Lower leg skin (tissue), 4 donors: Measurements from ENCODE around the gene SORL1. TPM values are rescaled to one million over a fixed set of nuclear protein-coding genes. Genes with fewer than 3 reads are reported as not detected.

ENCODE experiments used
- DNase-seq, 2 donors: peaks; one replicate each; pipeline ENCODE4 v3.0.0-alpha.2; 2019; ENCODE audit warnings: low spot score in 2 of 2
- H3K4me3 ChIP-seq: fragments of 200-600 bp; sonication (generic); 2 replicates; pipeline ENCODE4 v1.5.1; 2017; ENCODE audit warnings: mild to moderate bottlenecking, low read depth; ENCODE audit not compliant: poor library complexity, severe bottlenecking
- CTCF ChIP-seq, 3 donors: fragments of 450-650 bp; IDR thresholded peaks; one replicate each; pipeline ENCODE4 v1.5.1; 2016; ENCODE audit warnings: antibody characterized with exemption in 3 of 3, mild to moderate bottlenecking in 3 of 3, moderate library complexity in 2 of 3
- POLR2A ChIP-seq, 2 donors: fragments of 450-650 bp; IDR thresholded peaks; one replicate each; pipeline ENCODE4 v1.6.1; 2016 to 2017; ENCODE audit warnings: antibody characterized with exemption in 2 of 2, mild to moderate bottlenecking in 1 of 2, moderate library complexity in 1 of 2
- WGBS, 2 donors: methylation state at CpG; one replicate each; pipeline ENCODE4 v1.1.5; 2018; 5-methylcytosine and 5-hydroxymethylcytosine counted together
- intact Hi-C: fragments of 100-400 bp; cut with DNase I; formaldehyde crosslinking; loops from one replicate; pipeline ENCODE4 v1.15.0; 2023; ENCODE audit warnings: low total_unique reads
- total RNA-seq, 4 donors: library from RNA; depleted of rRNA; stranded (reverse); fragments of >200 nt; gene quantifications; one replicate each; pipeline ENCODE4 v1.1.0, GENCODE V29; 2016

SORL1 gene
- total RNA-seq, 4 donors from 2014 or later = 12.5 to 21.8 (median 14.7) TPM

- TF ChIP-seq CTCF (IDR thresholded peaks at IDR 0.05) (no peak), POLR2A (IDR thresholded peaks at IDR 0.05) (no peak)
- H3K4me3 ChIP-seq = no peak overlapping the region
- no peak for DNase-seq
- intact Hi-C loops = no loop called here
- WGBS, 2 donors = 68 to 72% methylated on average over 2 of the region's 2 CpGs
Measured at GRCh38 chr11:121626980-121627379, 174.9 kb downstream of the SORL1 start.

- WGBS, 2 donors = 25 to 53% methylated on average over 1 of the region's 1 CpG
- TF ChIP-seq POLR2A (IDR thresholded peaks at IDR 0.05) = no peak
- no peak for TF ChIP-seq CTCF (IDR thresholded peaks at IDR 0.05)
- no peak for DNase-seq
- H3K4me3 ChIP-seq = no peak overlapping the region
- intact Hi-C loops = no loop called here
Measured at GRCh38 chr11:121630041-121630440, 177.9 kb downstream of the SORL1 start.

- intact Hi-C loops = no loop called here
- no peak for DNase-seq
- no peak overlapping the region for H3K4me3 ChIP-seq
- TF ChIP-seq POLR2A (IDR thresholded peaks at IDR 0.05) = no peak
- no peak for TF ChIP-seq CTCF (IDR thresholded peaks at IDR 0.05)
- 92 to 100% methylated on average over 2 of the region's 2 CpGs for WGBS, 2 donors
Measured at GRCh38 chr11:121631456-121631855, 179.3 kb downstream of the SORL1 start.

GRCh38 chr11:121634273-121634672, 182.2 kb downstream of the SORL1 start:
- WGBS, 2 donors = 91 to 95% methylated on average over 5 of the region's 5 CpGs
- no peak overlapping the region for H3K4me3 ChIP-seq
- TF ChIP-seq POLR2A (IDR thresholded peaks at IDR 0.05) (no peak), CTCF (IDR thresholded peaks at IDR 0.05) (no peak)
- no peak for DNase-seq
- intact Hi-C loops = no loop called here

GRCh38 chr11:121634889-121635288, 182.8 kb downstream of the SORL1 start:
- no peak for DNase-seq
- H3K4me3 ChIP-seq = no peak overlapping the region
- WGBS, 2 donors = 58 to 62% methylated on average over 7 of the region's 7 CpGs
- no peak for TF ChIP-seq CTCF (IDR thresholded peaks at IDR 0.05)
- no peak for TF ChIP-seq POLR2A (IDR thresholded peaks at IDR 0.05)
- intact Hi-C loops = no loop called here

GRCh38 chr11:121636081-121636799, 184.1 kb downstream of the SORL1 start:
- intact Hi-C loops = no loop called here
- TF ChIP-seq POLR2A (IDR thresholded peaks at IDR 0.05) = no peak
- TF ChIP-seq CTCF (IDR thresholded peaks at IDR 0.05) = no peak

More at GRCh38 chr11:121636081-121636799, 184.1 kb downstream of the SORL1 start:
- no peak overlapping the region for H3K4me3 ChIP-seq
- WGBS, 2 donors = 37 to 54% methylated on average over 2 of the region's 2 CpGs
- no peak for DNase-seq
